Heart left ventricle (tissue), 13 donors: ENCODE measurements around the gene NXN.

ENCODE experiments used
- POLR2A ChIP-seq, 2 donors: fragments of 450-650 bp; IDR thresholded peaks; one replicate each; pipeline ENCODE4 v1.6.1; 2017; ENCODE audit warnings: antibody characterized with exemption in 2 of 2, mild to moderate bottlenecking in 2 of 2, moderate library complexity in 2 of 2
- TF ChIP-seq, protein P1 (sequence below), 12 donors: fragments of 200-600 bp; sonication (generic) in 4 of 12; IDR thresholded peaks; one replicate each; pipeline versions ENCODE4 v1.5.0 to v1.8.0; 2018 to 2022; ENCODE audit warnings: antibody characterized with exemption in 12 of 12, mild to moderate bottlenecking in 5 of 12
- donor health status: ischemic (EF 13 %, LVEDD 7.1; RV severe dilation, severe dysfunction).
- donor health status: DM: no; HTN: yes; CAD: no.
- donor health status: DM: no; HTN: no; CAD: no.
- donor health status: ischemic (EF 25% LVEDD 6.9; RV normal size, moderate dysfunction).
- donor health status: ischemic (EF 25% LVEDD 5.7; RV mildly dilated, moderate dysfunction).
- donor health status: ischemic (EF 35%, LVEDD 5.7; RV mildly dilated, moderate dysfunction).
- donor health status: nonischemic (EF 11% LVEDD 7.7; RV severe dilation, severe dysfunction).
- donor health status: DM: yes; HTN: yes; CAD: no.
- donor health status: PGD.
- donor health status: ischemic (EF 29% LVEDD 5.4; RV normal size, mild dysfunction).
- donor health status: nonischemic (EF 23%, LVEDD 6.1; RV moderate dilation, normal function).

- TF ChIP-seq, protein P1, sequence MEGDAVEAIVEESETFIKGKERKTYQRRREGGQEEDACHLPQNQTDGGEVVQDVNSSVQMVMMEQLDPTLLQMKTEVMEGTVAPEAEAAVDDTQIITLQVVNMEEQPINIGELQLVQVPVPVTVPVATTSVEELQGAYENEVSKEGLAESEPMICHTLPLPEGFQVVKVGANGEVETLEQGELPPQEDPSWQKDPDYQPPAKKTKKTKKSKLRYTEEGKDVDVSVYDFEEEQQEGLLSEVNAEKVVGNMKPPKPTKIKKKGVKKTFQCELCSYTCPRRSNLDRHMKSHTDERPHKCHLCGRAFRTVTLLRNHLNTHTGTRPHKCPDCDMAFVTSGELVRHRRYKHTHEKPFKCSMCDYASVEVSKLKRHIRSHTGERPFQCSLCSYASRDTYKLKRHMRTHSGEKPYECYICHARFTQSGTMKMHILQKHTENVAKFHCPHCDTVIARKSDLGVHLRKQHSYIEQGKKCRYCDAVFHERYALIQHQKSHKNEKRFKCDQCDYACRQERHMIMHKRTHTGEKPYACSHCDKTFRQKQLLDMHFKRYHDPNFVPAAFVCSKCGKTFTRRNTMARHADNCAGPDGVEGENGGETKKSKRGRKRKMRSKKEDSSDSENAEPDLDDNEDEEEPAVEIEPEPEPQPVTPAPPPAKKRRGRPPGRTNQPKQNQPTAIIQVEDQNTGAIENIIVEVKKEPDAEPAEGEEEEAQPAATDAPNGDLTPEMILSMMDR (IDR thresholded peaks at IDR 0.05), result no peak
- no peak for TF ChIP-seq POLR2A (IDR thresholded peaks at IDR 0.05)
Observed at GRCh38 chr17:760371-760770, 219.2 kb downstream of the NXN start.
